Skin epidermis (tissue), 12 donors: ENCODE measurements around the gene EPB41L3.

ENCODE experiments used
- H3K27ac ChIP-seq, 21 experiments: fragments of 200-600 bp; sonication (generic) in 11 of 21; one replicate each; pipeline ENCODE4 v1.5.0; 2020; ENCODE audit warnings: mild to moderate bottlenecking in 3 of 21, inconsistent platforms in 2 of 21, moderate library complexity in 2 of 21
- H3K4me3 ChIP-seq, 7 experiments: fragments of 200-600 bp; sonication (generic) in 2 of 7; one replicate each; pipeline ENCODE4 v1.5.0; 2020; ENCODE audit warnings: inconsistent platforms in 2 of 7, mild to moderate bottlenecking in 2 of 7, moderate library complexity in 1 of 7

Gene EPB41L3

DNA sequence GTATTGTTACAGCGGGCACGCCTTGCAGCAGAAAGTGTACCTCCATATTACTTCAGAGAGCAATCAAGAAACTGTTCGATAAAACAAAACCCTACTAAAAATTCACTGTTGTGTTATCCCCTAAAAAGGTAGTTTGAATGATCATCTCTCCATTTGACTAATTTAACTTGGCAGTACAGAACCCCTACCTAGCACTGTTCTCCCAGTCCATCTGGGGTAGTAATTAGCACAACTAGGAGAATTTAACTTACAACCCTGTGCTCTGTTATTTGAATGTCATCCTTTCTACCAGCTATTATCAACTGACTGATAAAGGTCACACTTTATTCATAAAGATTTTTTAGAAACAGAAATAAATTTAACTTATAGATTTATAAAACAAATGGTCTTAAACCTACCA, 121.2 kb downstream of the EPB41L3 start:
- Histone ChIP-seq H3K27ac (no peak overlapping the region), H3K4me3 (no peak overlapping the region)

DNA sequence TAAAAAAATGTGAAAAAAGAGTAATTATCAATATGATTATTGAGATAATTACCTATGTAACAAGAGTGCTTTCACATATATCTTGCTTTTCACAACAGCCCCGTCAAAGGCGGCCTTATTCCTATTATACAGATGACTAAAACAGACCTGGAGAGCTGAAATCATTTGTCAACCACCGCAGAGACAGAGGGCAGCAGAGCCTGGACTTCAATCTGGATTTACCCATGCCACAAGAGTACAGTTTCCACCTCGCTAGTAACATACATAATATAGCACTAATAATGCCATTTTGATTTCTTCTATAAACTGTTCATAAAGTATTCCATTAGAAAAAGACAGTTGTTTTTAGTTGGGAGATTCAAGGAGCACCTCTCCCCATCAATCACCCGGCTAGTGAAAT, 121.8 kb downstream of the EPB41L3 start:
- H3K4me3 ChIP-seq, result no peak overlapping the region
- no peak overlapping the region for H3K27ac ChIP-seq

DNA sequence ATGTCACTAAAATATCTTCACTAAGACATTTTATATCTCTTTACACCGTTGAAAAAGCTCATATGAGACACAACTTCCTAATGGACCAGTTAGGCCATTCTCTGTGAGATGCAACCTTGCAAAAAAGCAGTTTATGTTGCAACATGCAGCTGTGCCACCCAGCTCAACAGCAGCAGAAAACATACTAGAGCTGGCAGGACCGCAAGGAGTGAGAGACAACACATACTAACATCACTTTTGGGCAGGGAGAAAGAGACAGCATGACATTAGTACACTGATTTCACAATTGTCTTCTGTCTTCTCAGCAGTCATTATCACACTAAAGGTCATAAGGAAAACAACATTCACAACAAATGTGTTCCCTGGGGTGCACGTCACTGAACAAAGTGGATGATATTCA, 122.9 kb downstream of the EPB41L3 start:
- no peak overlapping the region for H3K27ac ChIP-seq

DNA sequence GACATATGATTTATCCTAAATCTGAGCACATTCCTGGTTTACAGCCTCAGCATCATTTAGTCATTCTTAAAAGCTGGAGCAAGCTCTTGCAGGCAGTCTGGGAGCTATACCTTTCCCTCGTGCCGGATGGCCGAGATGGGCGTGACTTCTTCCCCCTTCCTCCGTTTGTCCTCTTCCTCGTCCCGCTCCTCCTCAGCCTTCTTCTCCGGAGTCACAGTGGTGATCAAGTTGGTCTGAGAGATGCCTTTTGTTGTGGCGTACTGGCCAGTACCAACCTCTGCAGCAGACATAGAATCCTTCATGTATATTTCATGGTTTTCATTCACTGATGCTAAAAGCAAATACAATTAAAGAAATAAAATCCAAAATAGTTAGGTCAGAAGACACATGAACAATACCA, 124.2 kb downstream of the EPB41L3 start:
- Histone ChIP-seq H3K27ac (no peak overlapping the region), H3K4me3 (no peak overlapping the region)

More for the DNA sequence above, 122.9 kb downstream of the EPB41L3 start:
- no peak overlapping the region for H3K4me3 ChIP-seq

DNA sequence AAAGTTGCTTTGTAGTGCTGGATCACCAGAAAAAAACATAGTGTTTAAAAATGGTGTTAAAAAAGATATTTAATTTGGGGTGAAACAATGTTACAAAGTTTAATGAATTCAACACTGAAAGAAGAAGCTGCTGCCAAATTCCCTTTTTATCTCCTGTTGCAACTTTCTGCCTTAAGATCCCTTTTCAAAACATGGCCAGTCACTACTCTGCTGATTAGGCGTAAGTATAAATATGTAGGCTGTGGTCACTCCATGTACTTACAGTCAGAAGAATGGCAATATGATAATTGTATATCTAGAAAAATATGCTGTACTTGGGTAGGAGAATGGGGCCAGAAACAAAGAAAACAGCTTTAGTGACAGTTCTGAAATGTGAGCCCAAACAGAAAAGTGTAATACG, 124.8 kb downstream of the EPB41L3 start:
- no peak overlapping the region for H3K27ac ChIP-seq
- no peak overlapping the region for H3K4me3 ChIP-seq

DNA sequence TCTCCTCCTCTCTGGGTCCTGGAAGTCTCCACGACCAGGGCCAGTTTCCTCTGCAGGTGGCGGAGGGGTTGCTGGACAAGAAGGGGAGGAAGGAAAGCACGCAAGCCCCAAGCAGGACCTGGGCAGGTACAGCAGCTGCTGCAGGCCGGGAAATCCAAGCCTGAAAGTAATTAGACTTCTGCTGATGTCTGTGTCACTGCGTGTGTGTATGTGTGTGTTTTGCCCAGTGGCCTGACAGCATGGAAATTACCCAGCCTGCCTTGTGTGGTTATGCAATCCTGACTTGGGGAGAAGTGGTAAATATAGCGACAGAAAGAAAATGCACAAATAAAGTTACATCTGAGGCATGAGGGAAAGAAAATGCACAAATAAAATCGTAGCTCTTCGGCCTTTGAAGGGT, 126.5 kb downstream of the EPB41L3 start:
- H3K4me3 ChIP-seq, result no peak overlapping the region
- H3K27ac ChIP-seq, result no peak overlapping the region

DNA sequence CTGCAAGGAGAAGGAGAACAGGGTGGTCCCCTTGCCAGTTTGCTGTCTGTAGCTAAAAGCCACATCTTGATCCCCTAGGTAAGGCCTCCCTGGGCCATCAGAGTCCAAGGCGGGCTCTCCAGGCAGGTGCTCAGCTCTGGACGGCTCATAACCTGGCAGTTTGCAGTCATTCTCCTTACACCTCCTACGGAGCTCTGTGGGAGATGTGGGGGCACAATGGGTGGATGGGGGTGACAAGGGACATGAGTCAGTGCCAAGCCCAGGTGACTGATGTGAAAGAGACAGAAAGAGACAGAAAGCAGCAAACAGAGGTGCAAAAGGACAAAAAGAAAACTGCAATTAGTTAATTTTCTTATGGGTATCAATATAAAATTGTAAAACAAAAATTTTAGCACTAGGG, 127.7 kb downstream of the EPB41L3 start:
- Histone ChIP-seq H3K27ac (no peak overlapping the region), H3K4me3 (no peak overlapping the region)

DNA sequence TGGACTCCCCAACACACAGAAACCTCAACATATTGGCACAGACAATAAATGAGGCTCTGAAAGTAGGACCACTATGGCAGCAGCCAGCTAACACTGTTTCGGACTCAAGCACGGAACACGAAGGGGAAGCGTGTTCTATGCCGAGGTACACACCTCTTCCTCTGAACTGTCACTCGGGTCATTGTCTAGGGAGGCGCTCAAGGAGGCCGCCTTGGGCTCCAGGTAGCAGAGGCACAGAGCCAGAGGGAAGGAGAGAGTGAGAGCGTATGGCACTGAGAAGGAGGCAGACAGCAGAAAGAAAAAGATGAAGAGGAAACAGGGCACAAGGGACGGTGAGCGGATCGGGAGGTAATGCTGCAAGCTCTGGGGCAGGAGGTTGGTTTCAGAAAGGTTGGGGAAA, 128.1 kb downstream of the EPB41L3 start:
- Histone ChIP-seq H3K4me3 (no peak overlapping the region), H3K27ac (no peak overlapping the region)

DNA sequence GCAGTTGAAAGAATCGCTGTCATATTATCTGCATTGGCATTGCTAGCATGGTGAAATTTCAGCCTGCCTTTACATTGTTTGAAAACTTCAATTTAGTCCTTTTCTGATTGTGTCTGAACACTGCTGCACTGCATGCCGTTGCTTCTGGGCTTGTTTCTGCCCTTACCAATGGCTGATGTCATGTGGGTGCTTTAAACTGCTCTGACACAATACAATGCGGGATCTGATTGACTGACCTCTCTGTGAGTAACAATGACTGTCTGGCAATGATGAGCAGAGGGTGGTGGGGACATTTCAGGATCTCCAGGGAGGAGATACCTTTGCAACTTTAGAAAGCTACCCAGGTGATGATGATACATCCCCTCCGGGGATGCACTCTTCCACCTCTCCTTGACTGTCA, 128.8 kb downstream of the EPB41L3 start:
- H3K27ac ChIP-seq, result no peak overlapping the region
- no peak overlapping the region for H3K4me3 ChIP-seq

DNA sequence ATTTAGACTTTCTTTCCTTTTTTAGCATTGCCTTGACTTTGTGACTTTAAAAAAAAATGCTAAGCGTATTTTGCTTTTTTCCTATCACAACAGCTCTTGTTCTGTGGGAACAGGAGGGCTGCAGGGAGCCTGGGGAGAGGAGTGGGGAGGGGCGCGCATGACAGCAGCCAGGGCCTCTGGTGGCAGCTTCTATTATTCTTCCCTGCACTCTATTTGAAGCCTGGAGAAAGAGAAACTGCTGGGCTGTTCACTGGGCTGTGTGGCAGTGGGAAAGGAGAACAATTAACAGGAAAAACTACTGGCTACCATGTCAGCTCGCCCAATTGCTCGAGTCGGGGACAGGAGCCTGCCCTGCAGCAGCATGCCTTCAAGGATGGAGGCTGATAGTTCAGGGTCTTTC, 129.3 kb downstream of the EPB41L3 start:
- Histone ChIP-seq H3K4me3 (no peak overlapping the region), H3K27ac (no peak overlapping the region)

DNA sequence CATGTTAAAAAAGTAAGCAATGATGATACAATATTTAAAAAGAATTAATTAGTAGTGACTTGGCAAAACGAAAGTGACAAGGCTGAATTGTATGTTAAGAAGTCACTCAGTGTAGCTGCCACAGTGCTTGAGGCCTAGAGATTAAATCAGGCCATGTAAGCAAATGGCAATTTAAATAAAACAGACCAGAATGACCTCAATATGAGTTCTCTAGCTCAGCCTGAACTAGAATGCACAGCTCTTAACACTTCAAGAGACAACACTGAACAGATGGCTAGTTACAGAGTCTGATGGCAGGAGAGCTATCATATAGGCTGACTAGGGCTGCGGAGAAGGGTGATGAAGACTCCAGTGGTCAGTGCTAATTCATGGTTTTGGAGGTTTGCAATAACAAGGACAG, 130.3 kb downstream of the EPB41L3 start:
- no peak overlapping the region for H3K27ac ChIP-seq
- no peak overlapping the region for H3K4me3 ChIP-seq

DNA sequence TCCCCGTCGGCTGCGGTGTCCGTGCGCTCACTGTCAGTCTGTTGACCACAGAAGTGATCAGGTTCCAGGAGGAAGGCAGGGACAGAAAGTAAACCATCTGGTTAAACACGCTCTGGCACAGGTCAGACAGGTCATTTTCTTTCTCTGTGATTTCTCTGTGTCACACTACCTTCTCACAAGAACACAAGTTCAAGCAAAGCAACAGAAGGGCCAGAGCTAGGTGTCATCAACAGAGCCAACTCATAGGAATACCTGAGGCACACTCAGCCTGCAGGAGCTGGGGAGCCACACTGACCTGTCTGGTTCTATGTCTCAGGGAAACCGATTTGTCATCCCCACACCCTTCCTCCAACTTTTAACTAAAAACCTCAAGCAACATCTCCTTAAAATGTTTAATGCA, 133.2 kb downstream of the EPB41L3 start:
- H3K27ac ChIP-seq, result no peak overlapping the region
- H3K4me3 ChIP-seq, result no peak overlapping the region

DNA sequence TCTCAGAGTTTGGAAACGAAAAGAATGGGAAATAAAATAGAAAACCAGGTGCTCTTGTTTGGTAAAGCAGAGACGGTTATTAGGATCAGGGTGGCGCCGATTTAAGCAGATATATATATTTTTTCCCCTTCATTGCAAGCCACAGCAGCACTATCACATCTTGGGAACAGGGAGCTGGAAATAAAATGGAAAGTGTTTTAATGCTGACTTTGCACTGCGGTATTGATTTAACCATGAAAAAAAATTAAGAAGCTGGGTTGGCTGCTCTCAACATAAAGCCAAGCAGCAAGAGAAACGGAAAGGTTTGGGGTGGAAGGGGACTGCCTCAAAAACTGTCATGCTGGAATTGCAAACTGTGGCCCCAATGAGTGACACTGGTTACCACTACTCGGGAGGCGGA, 145.5 kb downstream of the EPB41L3 start:
- no peak overlapping the region for H3K27ac ChIP-seq
- no peak overlapping the region for H3K4me3 ChIP-seq

DNA sequence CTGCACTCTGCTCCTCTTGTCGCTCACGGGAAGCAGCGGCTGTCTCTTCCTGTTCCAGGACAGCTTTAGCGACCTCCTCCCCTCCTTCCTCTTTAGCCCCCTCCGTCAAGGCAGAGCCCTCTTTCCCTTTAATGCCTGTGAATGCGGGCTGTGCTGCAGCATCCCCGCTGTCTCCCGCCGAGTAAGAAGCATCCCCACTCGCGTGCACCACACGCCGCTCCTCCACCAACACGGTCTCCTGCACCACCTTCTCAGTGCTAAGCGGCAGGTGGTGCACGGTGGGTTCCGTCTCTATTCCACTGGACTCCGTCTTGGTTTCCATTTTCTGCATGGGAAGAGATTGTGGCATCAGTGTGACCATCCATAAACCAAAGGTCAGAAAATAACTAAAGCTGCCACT, 146.7 kb downstream of the EPB41L3 start:
- Histone ChIP-seq H3K27ac (no peak overlapping the region), H3K4me3 (no peak overlapping the region)

DNA sequence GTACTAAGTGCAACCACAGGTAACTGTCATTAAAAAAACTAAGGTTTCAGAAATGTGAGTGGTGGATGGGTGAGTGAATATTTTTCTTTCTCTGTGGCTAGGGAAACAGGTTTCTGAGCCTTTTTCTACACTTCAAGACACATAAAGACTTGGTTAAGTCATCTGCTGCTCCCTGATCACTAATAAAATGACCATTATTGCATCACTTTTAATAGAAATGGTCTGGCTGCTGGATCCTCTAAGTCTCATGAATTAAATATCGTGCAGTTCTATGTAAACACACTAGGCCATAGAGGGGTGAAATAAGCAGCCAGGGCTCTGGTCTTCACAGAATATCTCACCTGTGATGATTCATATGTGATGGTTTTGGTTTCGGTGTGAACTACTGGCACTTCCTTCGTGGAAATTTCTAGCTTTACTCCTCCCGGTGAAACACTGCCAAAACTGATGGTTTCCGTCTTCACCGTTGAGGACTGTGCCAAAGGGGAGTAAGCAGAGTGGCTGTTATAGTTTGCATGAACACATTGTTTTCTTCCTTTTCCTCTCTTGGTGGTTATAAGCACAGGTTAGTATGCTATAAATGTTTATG, 147.8 kb downstream of the EPB41L3 start:
- H3K27ac ChIP-seq, result no peak overlapping the region
- no peak overlapping the region for H3K4me3 ChIP-seq

DNA sequence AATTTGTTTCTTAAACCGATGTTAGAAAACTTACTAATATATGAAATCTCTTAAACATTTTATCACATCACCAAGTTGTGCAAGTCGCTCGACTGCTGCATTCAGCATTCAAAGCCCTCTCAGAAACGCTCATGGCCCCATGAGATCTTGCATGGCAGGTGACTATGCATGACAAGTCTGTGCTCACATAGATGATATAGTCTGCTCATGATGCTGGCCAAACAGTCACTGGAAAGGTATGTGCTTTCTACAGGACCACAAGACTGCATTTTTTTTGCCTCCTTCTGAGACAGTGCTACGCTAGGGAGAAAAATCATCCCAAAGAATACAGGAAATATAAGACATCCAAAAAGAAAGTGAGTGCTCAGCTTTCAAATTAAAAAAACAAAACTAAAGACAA, 150.0 kb downstream of the EPB41L3 start:
- H3K4me3 ChIP-seq, result no peak overlapping the region

DNA sequence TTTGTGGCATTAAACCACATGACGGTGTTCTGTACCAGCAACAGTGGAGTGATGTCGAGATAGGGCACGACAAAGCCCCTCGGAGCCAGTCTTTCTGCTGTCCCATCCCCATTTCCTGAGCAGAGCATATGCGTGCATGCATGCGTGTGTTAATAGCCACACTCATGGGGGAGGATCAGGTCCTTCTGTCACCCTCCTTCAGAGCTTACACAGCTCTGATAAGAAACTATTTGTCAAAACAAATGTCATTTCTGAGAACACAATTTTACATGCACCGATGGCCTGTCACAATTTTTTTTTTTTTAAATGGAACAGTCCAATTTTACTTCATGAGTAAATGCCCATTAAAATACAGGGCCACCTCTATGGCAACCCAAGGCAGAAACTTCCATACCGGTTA, 152.4 kb downstream of the EPB41L3 start:
- Histone ChIP-seq H3K27ac (no peak overlapping the region), H3K4me3 (no peak overlapping the region)

More for the DNA sequence above, 150.0 kb downstream of the EPB41L3 start:
- no peak overlapping the region for H3K27ac ChIP-seq

DNA sequence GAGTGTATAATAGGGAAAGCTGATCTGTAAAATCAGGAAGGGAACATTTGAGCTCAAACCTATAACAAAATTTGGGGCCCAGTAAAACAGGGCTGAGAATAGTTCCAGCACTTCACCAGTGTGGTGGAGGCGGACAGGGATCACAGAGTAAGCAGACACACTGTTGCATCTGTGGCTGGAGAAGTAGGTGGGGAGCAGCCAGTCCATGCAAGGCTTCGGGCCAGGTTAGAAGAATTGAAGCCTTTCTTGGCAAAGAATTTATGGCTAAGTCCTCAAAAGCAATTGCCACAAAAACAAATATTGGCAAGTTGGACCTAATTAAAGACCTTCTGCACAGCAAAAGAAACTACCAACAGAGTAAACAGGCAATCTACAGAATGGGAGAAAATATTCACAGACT, 154.4 kb downstream of the EPB41L3 start:
- H3K4me3 ChIP-seq, result no peak overlapping the region
- no peak overlapping the region for H3K27ac ChIP-seq

DNA sequence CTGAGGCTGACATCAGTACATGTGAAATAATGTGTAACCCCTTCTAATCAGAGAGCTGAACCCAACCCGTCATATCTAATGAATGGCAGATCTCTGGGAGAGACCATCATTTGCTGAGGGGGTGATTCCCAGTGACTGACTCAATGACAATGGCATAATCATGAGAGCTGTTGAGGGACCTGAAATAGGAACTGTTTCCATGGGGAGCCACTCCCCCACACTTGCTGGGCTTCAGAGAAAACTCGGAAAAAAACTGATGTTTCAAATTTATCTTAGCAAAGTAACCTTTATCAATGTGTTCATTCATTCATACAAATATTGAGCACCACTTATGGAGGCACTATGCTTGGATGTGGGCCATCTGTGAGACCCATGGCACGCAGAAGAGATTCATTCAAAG, 154.9 kb downstream of the EPB41L3 start:
- Histone ChIP-seq H3K4me3 (no peak overlapping the region), H3K27ac (no peak overlapping the region)

DNA sequence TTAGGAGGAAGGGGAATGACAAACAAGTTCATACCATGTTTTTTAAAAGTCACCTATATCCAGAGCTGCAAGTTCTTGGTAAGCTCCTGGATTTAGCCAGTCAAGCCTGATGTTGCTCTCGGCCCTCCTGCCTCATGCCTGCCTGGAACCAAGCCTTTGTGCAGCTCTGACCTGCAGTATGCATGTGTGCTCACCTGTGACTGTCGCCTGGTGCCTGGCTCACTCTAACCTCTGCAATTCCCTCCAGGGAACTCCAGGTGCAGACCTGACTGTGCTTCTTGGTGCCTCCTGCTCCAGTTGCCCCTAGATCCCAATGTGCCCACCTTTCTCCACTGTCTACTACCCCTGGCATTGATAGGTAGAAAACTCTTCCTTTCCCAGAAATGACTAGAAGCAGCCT, 163.2 kb downstream of the EPB41L3 start:
- H3K4me3 ChIP-seq, result no peak overlapping the region
- H3K27ac ChIP-seq, result no peak overlapping the region

DNA sequence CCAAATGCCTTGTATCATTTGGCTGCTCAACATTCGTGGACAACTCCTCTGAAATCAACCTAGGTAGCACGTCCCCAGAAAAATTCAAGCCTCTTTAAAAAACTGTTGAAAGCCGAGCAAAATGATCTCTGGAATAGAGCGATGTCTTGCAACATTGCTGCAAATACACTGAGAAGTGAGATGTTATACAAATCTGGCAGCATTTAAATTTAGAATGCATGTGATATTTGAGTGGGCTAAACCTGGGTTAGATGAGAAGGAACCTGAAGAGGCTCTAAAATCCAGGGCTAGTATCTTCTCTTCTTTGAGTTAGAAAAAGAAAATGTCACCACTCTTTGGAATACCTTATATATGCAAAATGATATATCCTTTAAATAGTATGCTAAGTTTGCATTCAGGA, 166.8 kb downstream of the EPB41L3 start:
- H3K27ac ChIP-seq, result no peak overlapping the region
- no peak overlapping the region for H3K4me3 ChIP-seq

DNA sequence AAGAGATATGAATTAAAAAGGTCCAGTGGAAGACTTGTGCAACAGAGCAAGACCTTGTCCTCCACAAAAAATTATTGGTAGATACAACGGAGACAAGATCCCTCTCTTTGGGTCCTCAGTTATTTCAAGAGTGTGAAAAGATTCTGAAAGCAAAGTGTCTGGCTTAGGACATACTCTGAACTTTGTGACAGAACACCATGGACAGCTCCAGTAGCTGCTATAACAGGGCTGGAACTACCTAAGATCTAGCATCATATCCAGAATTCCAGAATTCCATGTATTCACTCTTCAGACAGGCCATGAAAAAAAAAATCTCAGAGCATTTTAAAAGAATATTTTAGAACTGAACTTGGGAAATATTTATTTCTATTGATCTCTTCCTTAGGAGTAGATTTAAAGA, 173.5 kb downstream of the EPB41L3 start:
- Histone ChIP-seq H3K27ac (no peak overlapping the region), H3K4me3 (no peak overlapping the region)

DNA sequence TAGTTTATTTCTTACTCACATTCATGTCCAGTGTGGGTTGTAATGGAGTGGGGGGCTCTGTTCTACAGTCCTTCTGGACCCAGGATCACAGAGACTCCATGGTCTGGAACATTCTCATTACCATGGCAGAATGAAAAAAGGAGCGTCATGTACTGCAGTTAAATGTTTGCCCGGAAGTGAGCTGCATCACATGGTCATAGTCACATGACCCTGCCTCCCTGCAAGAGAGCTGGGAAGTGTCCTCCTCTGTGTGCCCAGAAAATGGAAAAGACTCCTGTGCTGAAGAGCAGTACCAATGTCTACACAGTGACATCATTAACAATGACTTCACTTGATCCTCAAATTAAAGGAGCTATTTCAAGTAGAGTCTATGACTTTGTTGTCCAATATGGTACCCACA, 174.3 kb downstream of the EPB41L3 start:
- Histone ChIP-seq H3K4me3 (no peak overlapping the region), H3K27ac (no peak overlapping the region)
